Fibroblast of skin of right biceps (primary cell): ENCODE data around the gene PANK1.

ENCODE experiments used
- DNase-seq: peaks from one replicate; pipeline ENCODE4 v3.0.0-alpha.2; 2013

Gene PANK1

GRCh38 chr10:89615112-89615511 lies 29.9 kb downstream of the PANK1 start:
- DNase-seq = no peak

DNA sequence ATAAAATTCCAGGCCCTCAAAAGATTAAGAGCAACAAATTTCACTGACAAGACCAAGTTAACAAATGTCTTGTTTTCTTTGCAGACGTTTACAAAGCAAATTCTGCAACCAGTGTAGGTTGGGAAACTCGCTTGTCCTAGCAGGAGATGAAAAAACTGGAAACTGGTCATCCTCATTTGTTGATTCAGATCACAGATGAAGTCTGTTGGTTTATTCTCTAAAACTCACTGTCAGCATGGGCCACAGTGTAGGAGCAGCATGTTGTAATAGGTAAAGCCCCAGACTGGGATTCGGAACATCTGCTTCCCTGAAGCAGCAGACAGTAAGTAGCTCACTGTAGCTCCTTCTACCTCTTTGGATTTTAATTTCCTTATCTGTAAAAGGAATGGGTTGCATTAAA lies 31.5 kb downstream of the PANK1 start:
- DNase-seq = no peak

DNA sequence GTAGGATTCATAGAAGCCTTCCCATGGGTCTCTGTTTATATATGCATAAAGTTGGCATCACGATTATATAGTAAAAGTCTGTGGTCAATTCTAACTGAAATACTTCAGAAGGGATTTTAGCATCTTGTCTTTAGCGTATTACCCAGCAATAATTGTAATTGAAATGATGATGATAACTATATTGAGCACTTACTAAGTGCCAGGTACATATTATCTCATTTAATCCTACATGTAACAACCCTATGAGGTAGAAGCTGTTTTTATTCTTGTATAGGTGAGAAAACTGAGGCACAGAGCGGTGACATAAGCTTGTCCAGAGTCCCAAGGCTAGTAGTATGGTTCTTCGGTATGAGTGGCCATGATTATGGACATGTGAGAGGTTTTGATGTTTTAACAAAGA lies 33.8 kb downstream of the PANK1 start:
- DNase-seq = no peak

DNA sequence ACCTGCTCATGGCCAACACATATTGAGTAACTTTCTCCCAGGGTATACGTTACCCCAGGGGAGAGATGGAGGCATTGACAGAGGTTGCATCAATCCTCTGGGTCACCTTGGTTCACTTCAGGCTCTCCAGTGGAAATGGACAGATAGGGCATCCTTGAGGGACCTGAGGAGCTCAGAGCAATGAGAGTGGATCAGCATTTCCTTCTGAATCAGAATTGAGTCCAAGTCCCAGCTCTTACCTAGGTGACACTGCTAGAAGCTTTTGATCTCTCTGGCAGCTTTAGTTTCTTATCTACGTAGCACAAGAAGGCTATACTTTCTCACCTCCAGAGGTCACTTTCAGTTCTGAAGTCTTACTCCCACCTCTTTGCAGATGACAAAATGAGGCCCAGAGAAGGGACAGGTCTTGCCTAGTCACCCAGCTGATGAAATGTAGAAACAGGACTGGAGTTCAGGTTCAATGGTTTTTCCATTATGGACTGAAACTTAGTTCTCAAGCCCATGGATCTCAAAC lies 35.2 kb downstream of the PANK1 start:
- no peak for DNase-seq

- DNase-seq = no peak
Measured at GRCh38 chr10:89604200-89604599, 40.8 kb downstream of the PANK1 start.

GRCh38 chr10:89602919-89603318 lies 42.1 kb downstream of the PANK1 start:
- no peak for DNase-seq

GRCh38 chr10:89601728-89602361 lies 43.2 kb downstream of the PANK1 start:
- no peak for DNase-seq

DNA sequence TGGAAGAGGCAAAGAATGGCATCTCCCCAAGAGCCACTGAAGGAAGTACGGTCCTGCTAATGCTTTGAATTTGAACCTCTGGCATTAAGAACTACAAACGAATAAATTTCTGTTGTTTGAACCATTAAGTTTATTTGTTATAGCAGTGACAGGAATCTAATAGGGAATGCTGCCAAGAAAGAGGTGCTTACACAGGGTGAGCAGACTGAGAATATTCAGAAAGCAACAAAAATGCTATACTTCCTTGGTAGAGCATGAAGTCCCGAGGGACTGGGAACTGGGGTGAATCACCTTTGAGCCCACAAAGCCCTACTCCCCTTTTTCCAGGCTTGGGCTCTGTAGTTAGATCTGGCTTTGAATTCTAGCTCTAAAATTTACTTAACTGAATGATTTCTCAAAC lies 45.0 kb downstream of the PANK1 start:
- DNase-seq = peak; percentile 16

GRCh38 chr10:89593043-89593442 lies 52.0 kb downstream of the PANK1 start:
- no peak for DNase-seq

DNA sequence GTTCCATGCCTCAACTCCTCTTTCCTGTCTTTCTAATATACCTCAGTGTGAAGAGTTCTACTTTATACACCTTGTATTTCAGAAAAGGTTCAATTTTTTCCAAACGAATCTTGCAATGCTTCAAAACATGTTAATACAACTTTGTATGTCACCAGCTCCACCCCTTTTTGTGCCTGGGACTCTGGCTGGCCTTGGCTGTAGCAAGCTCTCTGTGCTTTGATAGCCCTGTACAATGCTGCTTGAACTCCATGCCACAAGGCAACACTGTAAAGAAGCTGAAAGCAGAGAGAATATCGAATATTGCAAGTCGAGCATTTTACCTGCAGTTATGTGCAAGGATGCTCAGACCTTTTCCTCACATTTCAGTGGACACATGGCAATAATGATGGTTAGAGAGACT lies 52.5 kb downstream of the PANK1 start:
- DNase-seq = no peak

- peak; percentile 4 for DNase-seq
Measured at GRCh38 chr10:89591796-89592271, 53.2 kb downstream of the PANK1 start.

DNA sequence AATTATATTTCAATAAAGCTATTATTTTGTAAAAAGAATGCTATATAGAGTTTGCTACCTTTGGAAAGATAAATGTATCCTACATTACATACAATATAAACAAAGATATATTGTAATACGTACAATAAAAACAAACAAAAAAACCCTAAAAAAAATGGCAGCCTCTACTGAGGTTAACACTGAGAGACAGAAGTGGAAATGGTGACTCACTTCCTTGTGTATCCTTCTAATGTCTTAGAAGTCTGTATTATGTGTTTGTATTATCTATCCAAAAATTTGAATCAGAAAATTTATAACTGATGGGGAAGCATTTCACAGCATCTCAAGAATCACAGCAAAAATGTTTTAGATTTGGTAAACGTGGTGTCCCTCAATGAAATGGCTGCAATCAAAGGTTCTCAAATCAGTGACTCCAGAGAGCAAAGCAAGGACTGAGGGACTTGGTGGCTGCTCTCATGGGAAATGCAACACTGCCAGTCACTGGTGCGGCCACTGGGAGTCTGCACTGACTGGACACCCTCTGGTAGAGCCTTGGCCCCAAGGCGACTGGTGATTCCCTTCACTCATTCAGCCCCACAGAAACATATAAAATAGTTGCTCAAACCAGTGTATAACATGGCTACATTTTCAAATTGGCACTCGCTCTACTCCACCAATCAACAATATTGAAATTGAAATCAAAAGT lies 53.8 kb downstream of the PANK1 start:
- DNase-seq = peak; percentile 18

- DNase-seq = no peak
Measured at GRCh38 chr10:89590326-89590725, 54.7 kb downstream of the PANK1 start.

DNA sequence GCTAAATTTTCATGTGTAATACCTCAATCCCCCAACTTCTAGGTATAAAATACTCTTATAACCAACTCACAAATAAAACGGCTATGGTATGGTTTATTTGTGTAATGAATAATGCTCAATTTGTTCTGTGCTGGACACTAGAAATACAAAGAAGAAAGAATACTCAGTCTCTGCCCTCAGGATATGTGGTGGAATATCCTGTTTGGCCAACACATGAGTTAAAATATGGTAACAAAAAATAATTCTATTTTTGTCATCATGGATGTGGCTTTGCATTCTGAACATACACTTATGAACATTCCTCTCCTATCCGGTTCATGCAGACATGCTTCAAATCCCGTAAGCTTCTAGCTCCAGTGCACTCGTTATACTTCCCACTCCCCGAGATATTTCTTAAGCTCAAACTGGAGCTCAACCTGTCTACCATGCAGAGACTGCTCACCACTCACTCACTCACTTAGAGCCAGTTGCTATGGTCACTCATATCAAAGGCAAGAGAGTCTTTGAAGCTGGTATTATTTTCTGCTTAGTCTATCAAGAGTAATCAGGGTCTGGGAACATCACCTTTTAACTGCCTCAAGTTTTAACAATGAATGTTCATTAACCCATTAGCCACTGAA lies 55.8 kb downstream of the PANK1 start:
- no peak for DNase-seq

DNA sequence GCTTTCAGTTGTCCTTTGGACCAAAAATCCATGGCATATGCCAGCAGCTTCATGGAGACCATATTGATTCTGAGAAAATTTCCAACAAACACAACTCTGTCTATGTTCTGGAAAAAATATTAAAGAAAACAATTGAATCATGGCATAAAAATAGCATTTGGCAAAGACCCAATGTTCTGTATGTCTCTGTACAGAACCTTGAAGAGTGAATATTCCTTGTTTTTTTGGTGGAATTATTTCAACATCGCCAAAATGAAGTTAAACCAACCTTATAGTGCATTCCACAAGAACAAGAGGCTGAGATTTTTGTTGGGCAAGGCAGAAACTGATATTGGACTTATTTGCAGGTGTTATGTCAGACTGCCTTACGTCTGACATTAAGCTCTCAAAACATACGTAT lies 56.4 kb downstream of the PANK1 start:
- no peak for DNase-seq

GRCh38 chr10:89582022-89582421 lies 63.0 kb downstream of the PANK1 start:
- DNase-seq = no peak

GRCh38 chr10:89580243-89580642 lies 64.8 kb downstream of the PANK1 start:
- no peak for DNase-seq

- DNase-seq = no peak
Measured at GRCh38 chr10:89576696-89577095, 68.3 kb downstream of the PANK1 start.

DNA sequence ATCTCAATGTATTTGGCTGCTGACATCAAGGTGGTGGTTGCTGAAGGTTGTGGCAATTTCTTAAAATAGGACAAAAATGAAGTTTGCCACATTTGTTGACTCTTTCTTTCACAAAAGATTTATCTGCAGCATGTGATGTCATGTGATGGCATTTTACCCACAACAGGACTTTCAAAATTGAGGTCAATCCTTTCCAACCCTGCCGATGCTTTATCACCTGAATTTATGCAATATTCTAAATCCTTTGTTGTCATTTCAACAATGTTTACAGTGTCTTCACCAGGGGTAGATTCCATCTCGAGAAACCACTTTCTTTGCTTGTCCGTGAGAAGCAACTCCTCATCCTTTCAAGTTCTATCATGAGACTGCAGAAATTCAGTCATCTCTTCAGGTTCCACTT lies 69.0 kb downstream of the PANK1 start:
- no peak for DNase-seq

GRCh38 chr10:89575031-89575430 lies 70.0 kb downstream of the PANK1 start:
- DNase-seq = peak; percentile 59

GRCh38 chr10:89574368-89574767 lies 70.7 kb downstream of the PANK1 start:
- no peak for DNase-seq

DNA sequence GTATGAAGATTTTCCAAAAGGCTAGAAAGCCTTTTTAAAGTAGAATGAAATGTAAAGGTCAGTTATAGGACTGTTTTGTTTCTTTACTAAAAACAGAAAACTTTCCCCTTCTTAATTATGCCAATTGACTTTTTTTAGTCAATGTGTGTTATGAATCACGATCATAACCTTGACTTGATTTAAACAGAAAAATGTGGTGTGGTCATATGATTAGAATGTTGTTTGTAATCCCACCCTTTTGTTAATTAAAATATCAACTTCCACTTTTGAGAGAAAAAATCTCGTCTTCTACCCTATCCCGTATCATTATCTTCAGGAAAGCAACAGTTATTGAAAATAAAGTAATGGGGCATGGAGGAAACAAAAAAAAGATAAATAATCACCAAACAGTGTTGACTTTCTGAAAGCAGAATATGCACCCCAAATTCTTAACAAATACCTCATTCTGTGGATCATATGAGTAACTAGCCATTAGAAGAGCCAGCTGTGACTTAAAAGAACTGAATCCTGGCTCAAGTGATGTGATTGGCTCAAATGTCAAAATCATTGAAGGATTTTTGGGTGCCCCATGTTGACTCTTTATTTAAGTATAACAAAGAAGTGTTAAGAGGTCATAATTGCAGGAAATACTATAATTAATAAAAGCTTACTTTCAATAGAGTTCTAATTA lies 77.3 kb downstream of the PANK1 start:
- peak; percentile 28 for DNase-seq

DNA sequence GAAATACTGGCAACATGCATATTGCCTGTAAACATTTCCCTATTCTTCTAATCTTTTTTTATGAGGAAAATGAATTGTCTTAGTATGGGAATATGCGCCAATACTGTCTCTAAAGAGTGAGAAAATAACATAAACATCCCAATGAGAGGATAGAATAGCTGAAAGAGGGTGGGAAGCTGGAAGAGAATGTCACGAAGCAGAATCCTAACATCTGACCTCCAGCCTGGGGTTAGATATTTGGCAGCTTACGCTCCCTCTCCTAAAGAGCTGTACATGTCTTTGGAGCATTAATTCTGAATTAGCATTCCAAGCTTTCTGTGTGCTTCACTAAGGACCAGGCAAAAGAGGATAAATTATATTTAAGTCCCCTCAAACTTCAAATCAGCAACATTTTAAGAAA lies 78.0 kb downstream of the PANK1 start:
- no peak for DNase-seq
